Measurements from ENCODE around the gene DUOX1. TPM values are rescaled to one million over a fixed set of nuclear protein-coding genes. Genes with fewer than 3 reads are reported as not detected.

DUOX1 gene
- polyA plus RNA-seq, 1 donor = 2.6 TPM

DNA sequence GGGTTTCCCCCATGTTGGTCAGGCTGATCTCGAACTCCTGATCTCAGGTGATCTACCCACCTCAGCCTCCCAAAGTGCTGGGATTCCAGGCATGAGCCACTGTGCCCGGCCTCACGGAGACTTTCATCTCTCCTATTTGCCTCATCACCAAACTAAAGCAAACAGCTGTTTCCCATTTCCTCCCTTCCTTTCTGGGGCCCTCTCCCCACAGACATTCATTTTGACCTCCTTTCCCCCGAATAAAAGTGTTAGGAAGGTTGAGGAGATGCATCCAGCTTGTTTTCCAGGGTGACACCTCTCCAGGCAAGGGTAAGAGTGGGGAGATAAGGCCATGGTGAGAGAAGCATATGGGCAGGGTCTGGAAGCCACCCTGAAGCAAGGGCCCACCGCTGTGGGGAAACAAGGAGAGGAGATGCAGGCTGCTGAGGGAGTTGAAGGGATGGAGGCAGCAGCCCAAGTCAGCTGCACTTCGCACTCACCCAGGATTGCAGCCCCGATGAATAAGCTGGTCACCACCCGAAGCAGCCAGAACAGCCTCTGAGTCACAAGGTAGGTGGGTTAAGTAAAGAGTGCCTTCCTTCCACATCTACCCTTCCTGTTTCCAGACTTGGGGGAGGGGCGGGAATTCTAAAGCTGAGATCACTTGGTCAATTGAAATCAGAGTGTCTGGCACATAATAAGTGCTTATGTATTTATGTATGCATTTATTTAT lies 7.9 kb upstream of the DUOX1 start:
- Histone ChIP-seq H3K27ac (ENCODE audit: low read length) (no peak overlapping the region), H3K4me3 (ENCODE audit: low read length) (no peak overlapping the region), H3K9me3 (ENCODE audit: control insufficient read depth, low read depth, low read length) (peaks cover 5% of the 10 kb centered on the region), H3K4me1 (ENCODE audit: control insufficient read depth, insufficient read depth, low read length) (peaks cover 3% of the 10 kb centered on the region), H3K27me3 (ENCODE audit: control insufficient read depth, insufficient read depth, low read length) (peaks cover 61% of the 10 kb centered on the region), H3K36me3 (ENCODE audit: control insufficient read depth, insufficient read depth, low read length) (no peaks in the 10 kb centered on the region)
- WGBS (ENCODE audit: insufficient coverage, low lambda C conversion rate) = 60% methylated on average over 1 of the region's 9 CpGs
- no peak for DNase-seq

- H3K27me3 ChIP-seq (ENCODE audit: control insufficient read depth, insufficient read depth, low read length) = peaks cover 56% of the 10 kb centered on the region
- H3K27ac ChIP-seq (ENCODE audit: low read length) = no peak overlapping the region
- peaks cover 2% of the 10 kb centered on the region for H3K9me3 ChIP-seq (ENCODE audit: control insufficient read depth, low read depth, low read length)
- WGBS (ENCODE audit: insufficient coverage, low lambda C conversion rate) = no CpG with 5 or more reads among the region's 7 CpGs
- H3K4me1 ChIP-seq (ENCODE audit: control insufficient read depth, insufficient read depth, low read length) = peaks cover 2% of the 10 kb centered on the region
- H3K4me3 ChIP-seq (ENCODE audit: low read length) = no peak overlapping the region
- no peak for DNase-seq
- no peaks in the 10 kb centered on the region for H3K36me3 ChIP-seq (ENCODE audit: control insufficient read depth, insufficient read depth, low read length)
These were observed 7.1 kb upstream of the DUOX1 start for GRCh38 chr15:45122719-45123118.

DNA sequence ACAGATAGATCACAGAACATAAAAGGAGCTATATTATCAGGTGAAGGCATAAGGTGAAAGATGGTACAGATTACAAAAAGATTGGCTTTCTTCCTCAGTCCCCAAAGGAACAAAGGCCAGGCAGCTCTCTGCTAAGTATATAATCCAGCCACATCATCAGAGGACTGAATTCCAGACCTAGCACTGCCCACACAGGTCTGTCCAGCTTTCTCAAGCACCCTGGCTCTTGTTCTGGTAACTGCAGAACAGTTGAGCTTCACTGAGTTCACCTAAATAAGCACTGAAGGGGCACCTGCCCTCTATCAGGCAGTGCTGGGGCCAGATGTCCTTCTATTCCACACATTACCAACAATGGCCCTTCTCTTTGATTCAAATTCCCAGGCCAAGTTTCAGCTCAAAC lies 6.4 kb upstream of the DUOX1 start:
- Histone ChIP-seq H3K4me3 (ENCODE audit: low read length) (no peak overlapping the region), H3K9me3 (ENCODE audit: control insufficient read depth, low read depth, low read length) (no peaks in the 10 kb centered on the region), H3K4me1 (ENCODE audit: control insufficient read depth, insufficient read depth, low read length) (no peaks in the 10 kb centered on the region), H3K27ac (ENCODE audit: low read length) (no peak overlapping the region), H3K36me3 (ENCODE audit: control insufficient read depth, insufficient read depth, low read length) (no peaks in the 10 kb centered on the region), H3K27me3 (ENCODE audit: control insufficient read depth, insufficient read depth, low read length) (peaks cover 60% of the 10 kb centered on the region)
- DNase-seq = no peak

GRCh38 chr15:45126535-45127158 lies 3.1 kb upstream of the DUOX1 start:
- H3K9me3 ChIP-seq (ENCODE audit: control insufficient read depth, low read depth, low read length) = peaks cover 5% of the 10 kb centered on the region
- peaks cover 78% of the 10 kb centered on the region for H3K27me3 ChIP-seq (ENCODE audit: control insufficient read depth, insufficient read depth, low read length)
- DNase-seq = no peak
- peaks cover 2% of the 10 kb centered on the region for H3K4me1 ChIP-seq (ENCODE audit: control insufficient read depth, insufficient read depth, low read length)
- no peak overlapping the region for H3K27ac ChIP-seq (ENCODE audit: low read length)
- 47% methylated on average over 2 of the region's 2 CpGs for WGBS (ENCODE audit: insufficient coverage, low lambda C conversion rate)
- H3K4me3 ChIP-seq (ENCODE audit: low read length) = no peak overlapping the region
- no peaks in the 10 kb centered on the region for H3K36me3 ChIP-seq (ENCODE audit: control insufficient read depth, insufficient read depth, low read length)

DNA sequence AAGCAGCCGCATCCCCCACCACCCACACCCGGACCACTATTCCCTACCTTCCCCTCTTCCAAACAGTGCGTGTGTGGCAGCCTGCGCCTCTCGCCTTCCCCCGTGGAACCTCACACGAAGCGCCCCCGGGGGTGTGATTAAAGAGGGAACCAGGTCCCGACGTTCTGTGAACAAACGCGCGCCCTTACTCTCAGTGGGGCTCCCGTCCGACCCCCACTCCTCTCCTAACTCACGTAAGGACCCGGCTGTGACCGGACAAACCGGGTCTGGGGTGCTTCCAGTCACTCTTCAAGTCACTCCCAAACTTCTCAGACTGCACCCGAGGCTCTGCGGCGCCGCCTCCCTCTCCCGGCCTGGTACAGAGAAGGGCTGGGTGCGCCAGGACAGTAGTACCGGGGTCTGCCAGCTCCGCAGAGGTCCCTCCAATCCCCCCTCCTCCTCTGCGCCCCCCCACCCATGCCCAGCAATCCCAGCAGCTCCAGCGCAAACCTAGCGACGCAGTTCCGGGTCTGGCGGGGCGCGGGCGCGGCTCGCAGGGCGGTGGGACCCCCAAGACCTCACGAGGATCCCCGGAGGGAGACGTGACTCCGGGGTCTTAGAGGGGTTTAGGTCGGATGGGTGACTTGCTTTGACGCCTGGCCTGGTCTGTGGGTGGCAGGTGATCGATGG lies 689 bp upstream of the DUOX1 start:
- no CpG with 5 or more reads among the region's 47 CpGs for WGBS (ENCODE audit: insufficient coverage, low lambda C conversion rate)
- DNase-seq = no peak
- Histone ChIP-seq H3K27ac (ENCODE audit: low read length) (no peak overlapping the region), H3K4me3 (ENCODE audit: low read length) (no peak overlapping the region), H3K27me3 (ENCODE audit: control insufficient read depth, insufficient read depth, low read length) (peaks cover 74% of the 10 kb centered on the region), H3K4me1 (ENCODE audit: control insufficient read depth, insufficient read depth, low read length) (peaks cover 2% of the 10 kb centered on the region), H3K9me3 (ENCODE audit: control insufficient read depth, low read depth, low read length) (peaks cover 5% of the 10 kb centered on the region), H3K36me3 (ENCODE audit: control insufficient read depth, insufficient read depth, low read length) (no peaks in the 10 kb centered on the region)

- no peak overlapping the region for H3K27ac ChIP-seq (ENCODE audit: low read length)
- H3K27me3 ChIP-seq (ENCODE audit: control insufficient read depth, insufficient read depth, low read length) = peaks cover 76% of the 10 kb centered on the region
- no peaks in the 10 kb centered on the region for H3K36me3 ChIP-seq (ENCODE audit: control insufficient read depth, insufficient read depth, low read length)
- no peak for DNase-seq
- peaks cover 2% of the 10 kb centered on the region for H3K4me1 ChIP-seq (ENCODE audit: control insufficient read depth, insufficient read depth, low read length)
- no CpG with 5 or more reads among the region's 7 CpGs for WGBS (ENCODE audit: insufficient coverage, low lambda C conversion rate)
- H3K9me3 ChIP-seq (ENCODE audit: control insufficient read depth, low read depth, low read length) = peaks cover 5% of the 10 kb centered on the region
- no peak overlapping the region for H3K4me3 ChIP-seq (ENCODE audit: low read length)
These were observed 652 bp downstream of the DUOX1 start for GRCh38 chr15:45130291-45131000.

GRCh38 chr15:45131510-45131909 lies 1.7 kb downstream of the DUOX1 start:
- no peak overlapping the region for H3K27ac ChIP-seq (ENCODE audit: low read length)
- peak in 1 of 2 donors; percentile 44 for DNase-seq
- WGBS (ENCODE audit: insufficient coverage, low lambda C conversion rate) = no CpG with 5 or more reads among the region's 3 CpGs

GRCh38 chr15:45132844-45133560 lies 3.2 kb downstream of the DUOX1 start:
- Histone ChIP-seq H3K4me3 (ENCODE audit: low read length) (no peak overlapping the region), H3K4me1 (ENCODE audit: control insufficient read depth, insufficient read depth, low read length) (peaks cover 2% of the 10 kb centered on the region), H3K9me3 (ENCODE audit: control insufficient read depth, low read depth, low read length) (peaks cover 5% of the 10 kb centered on the region), H3K27ac (ENCODE audit: low read length) (no peak overlapping the region), H3K36me3 (ENCODE audit: control insufficient read depth, insufficient read depth, low read length) (no peaks in the 10 kb centered on the region), H3K27me3 (ENCODE audit: control insufficient read depth, insufficient read depth, low read length) (peaks cover 72% of the 10 kb centered on the region)
- no CpG with 5 or more reads among the region's 3 CpGs for WGBS (ENCODE audit: insufficient coverage, low lambda C conversion rate)
- no peak for DNase-seq

More at GRCh38 chr15:45131510-45131909, 1.7 kb downstream of the DUOX1 start:
- Histone ChIP-seq H3K4me1 (ENCODE audit: control insufficient read depth, insufficient read depth, low read length) (peaks cover 2% of the 10 kb centered on the region), H3K4me3 (ENCODE audit: low read length) (no peak overlapping the region), H3K9me3 (ENCODE audit: control insufficient read depth, low read depth, low read length) (peaks cover 5% of the 10 kb centered on the region), H3K36me3 (ENCODE audit: control insufficient read depth, insufficient read depth, low read length) (no peaks in the 10 kb centered on the region), H3K27me3 (ENCODE audit: control insufficient read depth, insufficient read depth, low read length) (peaks cover 73% of the 10 kb centered on the region)

- Histone ChIP-seq H3K9me3 (ENCODE audit: control insufficient read depth, low read depth, low read length) (peaks cover 5% of the 10 kb centered on the region), H3K36me3 (ENCODE audit: control insufficient read depth, insufficient read depth, low read length) (no peaks in the 10 kb centered on the region), H3K27me3 (ENCODE audit: control insufficient read depth, insufficient read depth, low read length) (peaks cover 67% of the 10 kb centered on the region), H3K4me3 (ENCODE audit: low read length) (no peak overlapping the region), H3K4me1 (ENCODE audit: control insufficient read depth, insufficient read depth, low read length) (peaks cover 2% of the 10 kb centered on the region), H3K27ac (ENCODE audit: low read length) (no peak overlapping the region)
- WGBS (ENCODE audit: insufficient coverage, low lambda C conversion rate) = no CpG with 5 or more reads among the region's 5 CpGs
- no peak for DNase-seq
These were observed 3.7 kb downstream of the DUOX1 start for GRCh38 chr15:45133561-45133920.

DNA sequence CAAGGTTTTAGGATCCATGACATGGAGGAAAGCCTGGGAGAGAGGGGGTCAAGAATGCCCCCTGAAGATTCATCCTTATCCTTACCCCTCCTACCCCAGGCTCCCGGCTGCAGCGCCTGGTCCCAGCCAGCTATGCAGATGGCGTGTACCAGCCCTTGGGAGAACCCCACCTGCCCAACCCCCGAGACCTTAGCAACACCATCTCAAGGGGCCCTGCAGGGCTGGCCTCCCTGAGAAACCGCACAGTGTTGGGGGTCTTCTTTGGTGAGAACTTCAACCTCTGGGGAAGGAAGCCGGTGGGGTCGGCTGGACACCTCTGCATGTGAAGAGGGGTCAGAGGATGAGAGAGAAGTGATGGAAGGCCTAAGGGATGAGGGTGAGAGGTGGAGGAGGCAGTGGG lies 4.3 kb downstream of the DUOX1 start:
- no peak overlapping the region for H3K4me3 ChIP-seq (ENCODE audit: low read length)
- no peak for DNase-seq
- H3K4me1 ChIP-seq (ENCODE audit: control insufficient read depth, insufficient read depth, low read length) = peaks cover under 1% of the 10 kb centered on the region
- H3K36me3 ChIP-seq (ENCODE audit: control insufficient read depth, insufficient read depth, low read length) = no peaks in the 10 kb centered on the region
- 100% methylated on average over 2 of the region's 7 CpGs for WGBS (ENCODE audit: insufficient coverage, low lambda C conversion rate)
- peaks cover 5% of the 10 kb centered on the region for H3K9me3 ChIP-seq (ENCODE audit: control insufficient read depth, low read depth, low read length)
- peaks cover 62% of the 10 kb centered on the region for H3K27me3 ChIP-seq (ENCODE audit: control insufficient read depth, insufficient read depth, low read length)
- no peak overlapping the region for H3K27ac ChIP-seq (ENCODE audit: low read length)
